PC-3 (cell line): ENCODE measurements around the gene PLXNA2.

Experiments
- CTCF ChIP-seq: fragments of 300-600 bp; sonication (generic); conservative IDR thresholded peaks from 2 replicates; pipeline ENCODE4 v1.5.1; 2017; ENCODE audit warnings: antibody characterized with exemption, low read depth, mild to moderate bottlenecking, low read length
- EZH2 ChIP-seq: fragments of 300-600 bp; sonication (generic); IDR thresholded peaks from one replicate; pipeline ENCODE4 v1.6.1; 2017; ENCODE audit warnings: antibody characterized with exemption, mild to moderate bottlenecking, low read length; ENCODE audit not compliant: unreplicated experiment

DNA sequence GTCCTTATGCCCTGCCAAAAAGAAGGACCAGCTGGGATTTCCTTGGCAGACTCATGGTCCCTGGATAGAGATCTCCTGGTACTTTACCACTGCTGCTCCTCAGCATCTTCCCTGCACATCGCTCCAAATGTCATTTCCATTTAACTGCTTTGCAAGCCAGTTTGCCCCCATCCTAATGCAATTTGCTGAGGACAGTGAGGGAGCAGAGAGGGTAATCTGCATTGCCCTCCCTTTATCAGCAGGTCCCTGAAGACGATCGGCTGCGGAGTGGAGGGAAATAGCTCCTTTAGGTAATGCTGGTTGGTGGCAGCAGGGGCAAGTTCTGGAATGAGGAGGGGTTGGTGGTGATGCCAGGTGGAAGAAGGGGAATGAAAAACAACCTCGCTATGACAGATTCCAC, 2.7 kb downstream of the PLXNA2 start:
- no peak for TF ChIP-seq CTCF
- TF ChIP-seq EZH2: no peak
